H1 (cell line): ENCODE data around the gene KANSL3. TPM values are rescaled to one million over a fixed set of nuclear protein-coding genes. Genes with fewer than 3 reads are reported as not detected.

Experiments
- CTCF ChIA-PET: fragments of 300-600 bp; sonication (Branson Sonifier 250); formaldehyde crosslinking; loops from one replicate; lab custom pipeline; 2021; ENCODE audit not compliant: partially characterized antibody; lab: Charles Lee
- POLR2A ChIA-PET: fragments of 300-600 bp; sonication (Branson Sonifier 250); formaldehyde crosslinking; loops from one replicate; lab custom pipeline; 2021; ENCODE audit warnings: inconsistent platforms; ENCODE audit not compliant: partially characterized antibody; lab: Charles Lee
- DNase-seq, 2 experiments: peaks; one replicate each; pipeline versions ENCODE4 v3.0.0 to v3.0.0-alpha.2; 2010 to 2022; ENCODE audit warnings: low spot score in 2 of 2, low read depth in 1 of 2, mixed read lengths in 1 of 2
- FAIRE-seq: peaks from 2 replicates; lab custom pipeline; 2011; peaks lifted over from hg19 to GRCh38; lab: Jason Lieb, UNC
- H2AFZ ChIP-seq: 2 replicates; pipeline ENCODE4 v1.8.1; 2012; ENCODE audit warnings: low read length, inconsistent platforms
- H2AK5ac ChIP-seq: 2 replicates; pipeline ENCODE4 v1.6.1; 2013; ENCODE audit warnings: low read depth, low read length
- H2BK120ac ChIP-seq: replicated peaks from 2 replicates; pipeline ENCODE3; 2013; ENCODE audit warnings: low read depth, low read length, inconsistent platforms
- H2BK12ac ChIP-seq: 2 replicates; pipeline ENCODE4 v1.6.1; 2013; ENCODE audit warnings: low read depth, low read length
- H2BK15ac ChIP-seq: 2 replicates; pipeline ENCODE4 v1.6.1; 2013; ENCODE audit warnings: low read length
- H2BK20ac ChIP-seq: 2 replicates; pipeline ENCODE4 v1.6.1; 2013; ENCODE audit warnings: low read length
- H2BK5ac ChIP-seq: 2 replicates; pipeline ENCODE4 v1.6.1; 2013; ENCODE audit warnings: low read depth, low read length
- H3K14ac ChIP-seq: 2 replicates; pipeline ENCODE4 v1.6.1; 2013; ENCODE audit warnings: inconsistent platforms; ENCODE audit not compliant: insufficient read length
- H3K18ac ChIP-seq: 2 replicates; pipeline ENCODE4 v1.6.1; 2013; ENCODE audit warnings: low read length; ENCODE audit errors: extremely low read depth
- H3K23ac ChIP-seq: 2 replicates; pipeline ENCODE4 v1.6.1; 2013; ENCODE audit warnings: inconsistent platforms; ENCODE audit not compliant: insufficient read length
- H3K23me2 ChIP-seq: 2 replicates; pipeline ENCODE4 v1.6.1; 2013; ENCODE audit warnings: low read depth, low read length
- H3K27ac ChIP-seq: 2 replicates; pipeline ENCODE4 v1.6.1; 2011; ENCODE audit warnings: low read depth, low read length, inconsistent platforms
- H3K27me3 ChIP-seq, 4 experiments: replicated peaks in 1 of 4; 1 replicate in 1 of 4; 2 replicates in 3 of 4; pipeline versions ENCODE4 v1.6.1 to v1.8.1; 2011 to 2013; ENCODE audit warnings: low read length in 3 of 4, mild to moderate bottlenecking in 3 of 4, inconsistent platforms in 2 of 4, mixed read lengths in 2 of 4, moderate library complexity in 1 of 4; ENCODE audit not compliant: control insufficient read depth in 3 of 4, insufficient read depth in 3 of 4; ENCODE audit errors: extremely low read depth in 1 of 4
- H3K36me3 ChIP-seq, 4 experiments: 2 replicates each; pipeline versions ENCODE4 v1.6.1 to v1.8.1; 2011 to 2013; ENCODE audit warnings: mild to moderate bottlenecking in 4 of 4, low read length in 3 of 4, moderate library complexity in 2 of 4, control low read depth in 1 of 4, inconsistent platforms in 1 of 4; ENCODE audit not compliant: insufficient read depth in 4 of 4, control insufficient read depth in 2 of 4
- H3K4ac ChIP-seq: replicated peaks from 2 replicates; pipeline ENCODE3; 2013; ENCODE audit warnings: low read length, low read depth, mixed read lengths, inconsistent platforms; ENCODE audit not compliant: insufficient read length
- H3K4me1 ChIP-seq, 4 experiments: replicated peaks in 1 of 4; 1 replicate in 1 of 4; 2 replicates in 3 of 4; pipeline versions ENCODE4 v1.6.1 to v1.8.1; 2011 to 2013; ENCODE audit warnings: low read length in 3 of 4, inconsistent platforms in 2 of 4, mixed read lengths in 1 of 4; ENCODE audit not compliant: insufficient read depth in 4 of 4, control insufficient read depth in 3 of 4
- H3K4me2 ChIP-seq, 2 experiments: 2 replicates each; pipeline versions ENCODE4 v1.6.1 to v1.8.1; 2011 to 2013; ENCODE audit warnings: low read depth in 2 of 2, low read length in 2 of 2, control low read depth in 1 of 2, inconsistent platforms in 1 of 2, mild to moderate bottlenecking in 1 of 2; ENCODE audit not compliant: insufficient read depth in 1 of 2
- H3K4me3 ChIP-seq, 4 experiments: fragments of 200-600, 300-600 bp in 1 of 4; sonication (generic), shearing (Covaris generic), sonication (Bioruptor Twin) in 1 of 4; 2 replicates each; pipeline versions ENCODE4 v1.5.1 to v1.8.1; 2011 to 2016; ENCODE audit warnings: low read length in 4 of 4, low read depth in 3 of 4, control low read depth in 2 of 4, inconsistent platforms in 2 of 4, mild to moderate bottlenecking in 2 of 4, mixed read lengths in 1 of 4, moderate library complexity in 1 of 4; ENCODE audit not compliant: insufficient read depth in 2 of 4; ENCODE audit errors: extremely low read depth in 1 of 4
- H3K56ac ChIP-seq: replicated peaks from 2 replicates; pipeline ENCODE3; 2013; ENCODE audit warnings: low read depth, mild to moderate bottlenecking, mixed read lengths, low read length, inconsistent platforms; ENCODE audit not compliant: insufficient read length
- H3K79me1 ChIP-seq: 2 replicates; pipeline ENCODE4 v1.6.1; 2013; ENCODE audit warnings: low read depth, low read length, control low read depth
- H3K79me2 ChIP-seq, 2 experiments: 2 replicates each; pipeline versions ENCODE4 v1.6.1 to v1.8.1; 2012 to 2013; ENCODE audit warnings: low read length in 2 of 2, mild to moderate bottlenecking in 2 of 2, inconsistent platforms in 1 of 2; ENCODE audit not compliant: insufficient read depth in 2 of 2, control insufficient read depth in 1 of 2
- H3K9ac ChIP-seq, 4 experiments: replicated peaks in 1 of 4; 1 replicate in 1 of 4; 2 replicates in 3 of 4; pipeline versions ENCODE4 v1.6.1 to v1.8.1; 2011 to 2013; ENCODE audit warnings: low read depth in 3 of 4, low read length in 3 of 4, control low read depth in 2 of 4, mild to moderate bottlenecking in 2 of 4, moderate library complexity in 2 of 4, inconsistent platforms in 1 of 4; ENCODE audit errors: extremely low read depth in 1 of 4
- H3K9me3 ChIP-seq, 2 experiments: 2 replicates each; pipeline versions ENCODE4 v1.6.1 to v1.8.1; 2012 to 2013; ENCODE audit warnings: mild to moderate bottlenecking in 2 of 2, moderate library complexity in 2 of 2, control low read depth in 1 of 2, inconsistent platforms in 1 of 2, low read depth in 1 of 2, low read length in 1 of 2, mixed read lengths in 1 of 2; ENCODE audit not compliant: insufficient read depth in 2 of 2
- H4K20me1 ChIP-seq, 2 experiments: replicated peaks in 1 of 2; 2 replicates each; pipeline versions ENCODE3 to v1.8.1; 2011 to 2013; ENCODE audit warnings: inconsistent platforms in 2 of 2, low read length in 2 of 2, mild to moderate bottlenecking in 1 of 2; ENCODE audit not compliant: insufficient read depth in 2 of 2, control insufficient read depth in 1 of 2
- H4K5ac ChIP-seq: 2 replicates; pipeline ENCODE4 v1.6.1; 2013; ENCODE audit warnings: low read length, low read depth, mixed read lengths, inconsistent platforms; ENCODE audit not compliant: insufficient read length
- H4K8ac ChIP-seq: 2 replicates; pipeline ENCODE4 v1.8.0; 2013; ENCODE audit warnings: mild to moderate bottlenecking, moderate library complexity, low read length, inconsistent platforms; ENCODE audit not compliant: insufficient read depth; ENCODE audit errors: extremely low read depth
- H4K91ac ChIP-seq: replicated peaks from 2 replicates; pipeline ENCODE3; 2013; ENCODE audit warnings: low read length, mixed read lengths, inconsistent platforms; ENCODE audit not compliant: insufficient read length
- ASH2L ChIP-seq: fragments of 200-600, 300-600 bp; sonication (generic); IDR thresholded peaks from one replicate; pipeline ENCODE4 v1.7.1; 2017; ENCODE audit warnings: low read length
- JUN ChIP-seq: IDR thresholded peaks from 2 replicates; pipeline ENCODE4 v1.6.1; 2011; ENCODE audit warnings: low read depth, mild to moderate bottlenecking, improper control_type of control experiment, low read length
- PHF8 ChIP-seq: fragments of 200-600 bp; sonication (generic); conservative IDR thresholded peaks from 2 replicates; pipeline ENCODE4 v1.7.1; 2012; ENCODE audit warnings: low read depth, mild to moderate bottlenecking, inconsistent platforms, low read length, moderate library complexity
- RNF2 ChIP-seq: fragments of 200-900, 300-1000 bp; sonication (generic); IDR thresholded peaks from 2 replicates; pipeline ENCODE4 v1.7.1; 2016; ENCODE audit warnings: borderline replicate concordance, low read depth, mild to moderate bottlenecking, antibody characterized with exemption, low read length; ENCODE audit not compliant: poor library complexity, severe bottlenecking; ENCODE audit errors: missing control alignments
- SRF ChIP-seq: IDR thresholded peaks from 2 replicates; pipeline ENCODE4 v1.6.1; 2011; ENCODE audit warnings: mild to moderate bottlenecking, low read depth, low read length, moderate library complexity
- WGBS, 2 experiments: shearing (Covaris generic) in 1 of 2; methylation state at CpG; one replicate each; pipeline versions ENCODE4 v1.1.6 to v1.1.7; 2013 to 2015; ENCODE audit warnings: low lambda C conversion rate in 2 of 2, mixed read lengths in 2 of 2, inconsistent platforms in 1 of 2, low coverage in 1 of 2, missing lambda C conversion rate in 1 of 2; ENCODE audit not compliant: insufficient replicate concordance in 2 of 2, insufficient coverage in 1 of 2, insufficient read length in 1 of 2; ENCODE audit errors: extremely low coverage in 1 of 2, missing lambda C conversion rate in 1 of 2; 5-methylcytosine and 5-hydroxymethylcytosine counted together
- polyA plus RNA-seq, 7 experiments: library from polyadenylated mRNA; depleted of rRNA in 3 of 7; stranded (reverse) in 5 of 7; unstranded in 2 of 7; fragments of >200 nt in 5 of 7; fragments of 200-250 nt in 2 of 7; gene quantifications; 1 replicate in 5 of 7; 2 replicates in 1 of 7; 4 replicates in 1 of 7; pipeline versions ENCODE4 v1.2.1 to v1.2.3, GENCODE V29; 2011 to 2013; ENCODE audit warnings: missing spikeins in 2 of 7, mixed read lengths in 2 of 7
- total RNA-seq: library from RNA; stranded (reverse); fragmentation: NEBNext Ultra II Directional; extraction: Animal tissue kit (Norgen Biotek cat#: 25700); gene quantifications from 2 replicates; pipeline ENCODE4 v1.2.1, GENCODE V29; 2021
- TF ChIP-seq, protein P1 (sequence below): IDR thresholded peaks from 2 replicates; pipeline ENCODE4 v1.6.1; 2011; ENCODE audit warnings: low read depth, mild to moderate bottlenecking, low read length; ENCODE audit not compliant: insufficient read depth
- TF ChIP-seq, protein P2 (sequence below): IDR thresholded peaks from 2 replicates; pipeline ENCODE4 v1.6.1; 2012; ENCODE audit warnings: inconsistent platforms
- TF ChIP-seq, protein P3 (sequence below): IDR thresholded peaks from 2 replicates; pipeline ENCODE4 v1.6.1; 2012; ENCODE audit warnings: low read length, inconsistent platforms

KANSL3 gene
- total and polyA plus RNA-seq, 2 of the 8 experiments (the other 6 are each of a cell fraction or from before 2014, with no cell fraction given), result 19.8 to 31.4 TPM

DNA sequence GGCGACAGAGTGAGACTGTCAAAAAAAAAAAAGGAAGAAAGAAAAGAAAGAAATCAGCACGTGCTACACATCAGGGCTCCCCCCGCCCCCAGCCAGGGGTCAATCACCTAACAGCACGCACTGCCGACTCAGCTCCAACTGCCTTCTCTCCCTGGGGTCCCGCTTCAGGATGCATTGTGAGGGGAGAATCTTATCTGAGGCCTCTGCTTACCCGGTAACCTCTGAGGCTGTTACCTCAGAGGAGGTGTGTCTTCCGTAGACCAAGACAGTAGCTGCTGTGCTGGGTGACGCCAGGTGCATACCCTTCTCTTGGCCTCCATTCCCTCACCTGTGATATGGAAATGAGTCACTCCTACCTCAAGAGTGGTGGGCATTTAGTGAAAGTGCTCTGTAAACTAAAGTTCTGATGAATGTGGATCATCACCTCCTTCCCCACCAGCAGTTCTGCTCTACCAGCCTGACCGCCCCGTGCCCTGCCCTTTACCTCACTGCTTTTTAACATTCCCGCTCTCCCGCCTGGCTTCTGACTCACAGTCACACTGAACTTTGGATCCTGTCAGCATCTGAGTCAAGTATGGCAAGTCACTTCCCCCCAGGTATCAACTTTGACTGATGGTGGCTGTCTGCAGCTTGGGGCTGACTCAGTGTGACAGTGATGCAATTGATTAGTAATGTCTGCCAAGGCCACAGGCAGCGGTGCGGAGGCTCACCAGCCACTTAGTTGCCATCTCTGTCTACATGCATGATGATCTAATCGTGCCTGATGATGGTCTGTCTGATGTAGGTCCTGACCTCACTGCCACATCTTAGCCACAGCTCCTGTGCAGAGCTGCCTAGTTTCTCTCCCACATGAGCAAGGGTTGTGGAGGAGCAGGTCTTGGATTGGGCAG, 81.4 kb downstream of the KANSL3 start:
- POLR2A ChIA-PET, result interaction anchor here (1.9 kb wide), 1 partner anchor 9 kb away, joined by 5 read pairs; no protein-coding TSS in a partner anchor
- no peak overlapping the region for H3K14ac ChIP-seq
- CTCF ChIA-PET, result interaction anchor here (0.6 to 13.1 kb wide), 8 partner anchors 8 to 243 kb away, joined by 3 to 361 read pairs (median 11); partner anchors contain the start of gene ARID5A
- TF ChIP-seq ASH2L (no peak), JUN (no peak), RNF2 (no peak), PHF8 (no peak), SRF (no peak)
- TF ChIP-seq, protein P1, sequence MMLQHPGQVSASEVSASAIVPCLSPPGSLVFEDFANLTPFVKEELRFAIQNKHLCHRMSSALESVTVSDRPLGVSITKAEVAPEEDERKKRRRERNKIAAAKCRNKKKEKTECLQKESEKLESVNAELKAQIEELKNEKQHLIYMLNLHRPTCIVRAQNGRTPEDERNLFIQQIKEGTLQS, result no peak
- TF ChIP-seq, protein P2, sequence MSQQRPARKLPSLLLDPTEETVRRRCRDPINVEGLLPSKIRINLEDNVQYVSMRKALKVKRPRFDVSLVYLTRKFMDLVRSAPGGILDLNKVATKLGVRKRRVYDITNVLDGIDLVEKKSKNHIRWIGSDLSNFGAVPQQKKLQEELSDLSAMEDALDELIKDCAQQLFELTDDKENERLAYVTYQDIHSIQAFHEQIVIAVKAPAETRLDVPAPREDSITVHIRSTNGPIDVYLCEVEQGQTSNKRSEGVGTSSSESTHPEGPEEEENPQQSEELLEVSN, result no peak
- TF ChIP-seq, protein P3, sequence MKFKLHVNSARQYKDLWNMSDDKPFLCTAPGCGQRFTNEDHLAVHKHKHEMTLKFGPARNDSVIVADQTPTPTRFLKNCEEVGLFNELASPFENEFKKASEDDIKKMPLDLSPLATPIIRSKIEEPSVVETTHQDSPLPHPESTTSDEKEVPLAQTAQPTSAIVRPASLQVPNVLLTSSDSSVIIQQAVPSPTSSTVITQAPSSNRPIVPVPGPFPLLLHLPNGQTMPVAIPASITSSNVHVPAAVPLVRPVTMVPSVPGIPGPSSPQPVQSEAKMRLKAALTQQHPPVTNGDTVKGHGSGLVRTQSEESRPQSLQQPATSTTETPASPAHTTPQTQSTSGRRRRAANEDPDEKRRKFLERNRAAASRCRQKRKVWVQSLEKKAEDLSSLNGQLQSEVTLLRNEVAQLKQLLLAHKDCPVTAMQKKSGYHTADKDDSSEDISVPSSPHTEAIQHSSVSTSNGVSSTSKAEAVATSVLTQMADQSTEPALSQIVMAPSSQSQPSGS, result no peak

More for the DNA sequence above, 81.4 kb downstream of the KANSL3 start:
- no peak overlapping the region for H3K4me3 ChIP-seq
- no peak overlapping the region; the same call in 1 of the 2 replicates for H2BK5ac ChIP-seq
- H3K23me2 ChIP-seq, result no peaks in the 10 kb centered on the region
- peak overlapping the region; percentile 55; the same call in 1 of the 2 replicates for H2BK15ac ChIP-seq
- no peak overlapping the region for H3K23ac ChIP-seq
- H3K79me1 ChIP-seq, result no peaks in the 10 kb centered on the region
- H3K9ac ChIP-seq, result no peak overlapping the region
- no peak overlapping the region for H2BK120ac ChIP-seq
- no peak overlapping the region for H2AFZ ChIP-seq
- no peak overlapping the region for H2AK5ac ChIP-seq
- DNase-seq (no peak), FAIRE-seq (no peak)
- no peaks in the 10 kb centered on the region for H3K36me3 ChIP-seq
- H3K4me2 ChIP-seq, result no peak overlapping the region
- H2BK12ac ChIP-seq, result no peak overlapping the region
- 84% methylated on average over 13 of the region's 16 CpGs; no CpG with 5 or more reads in 1 of the 2 experiments for WGBS, 2 experiments
- no peak overlapping the region for H4K5ac ChIP-seq
- no peaks in the 10 kb centered on the region for H3K9me3 ChIP-seq
- H3K56ac ChIP-seq, result no peak overlapping the region
- no peak overlapping the region for H4K8ac ChIP-seq
- H4K20me1 ChIP-seq, result no peaks in the 10 kb centered on the region
- no peak overlapping the region for H2BK20ac ChIP-seq
- H3K4ac ChIP-seq, result no peak overlapping the region
- no peak overlapping the region for H4K91ac ChIP-seq
- no peak overlapping the region for H3K18ac ChIP-seq
- peaks cover 0 to 8% (median 3%) of the 10 kb centered on the region in 4 experiments; a peak in 4 of 7 replicates for H3K4me1 ChIP-seq
- H3K79me2 ChIP-seq, result no peaks in the 10 kb centered on the region
- no peak overlapping the region for H3K27ac ChIP-seq
- no peaks in the 10 kb centered on the region for H3K27me3 ChIP-seq
